Breast epithelium (tissue), 4 donors: ENCODE measurements around the gene APLF. TPM values are rescaled to one million over a fixed set of nuclear protein-coding genes. Genes with fewer than 3 reads are reported as not detected.
"Not testable (repeated sequence)": the region's sequence is repeated elsewhere in the genome, so short reads cannot be mapped to it uniquely, and the experiment has no call there.

ENCODE experiments used
- DNase-seq, 2 donors: peaks; one replicate each; pipeline ENCODE4 v3.0.0-alpha.2; 2019; ENCODE audit warnings: low spot score in 2 of 2
- H3K27ac ChIP-seq, 2 donors: fragments of 200-600 bp; sonication (generic) in 1 of 2; one replicate each; pipeline ENCODE4 v1.5.1; 2016 to 2019; ENCODE audit warnings: mild to moderate bottlenecking in 1 of 2
- H3K27me3 ChIP-seq, 2 donors: fragments of 200-600 bp; sonication (generic) in 1 of 2; one replicate each; pipeline versions ENCODE4 v1.5.1 to v1.6.0; 2017 to 2019; ENCODE audit warnings: control low read depth in 1 of 2, mild to moderate bottlenecking in 1 of 2
- H3K36me3 ChIP-seq: fragments of 200-600 bp; one replicate; pipeline ENCODE4 v1.5.1; 2019
- H3K4me1 ChIP-seq, 2 donors: fragments of 200-600 bp; sonication (generic); one replicate each; pipeline ENCODE4 v1.5.1; 2016 to 2019; ENCODE audit warnings: control low read depth in 1 of 2
- H3K4me3 ChIP-seq, 3 donors: fragments of 200-600 bp; sonication (generic); 1 replicate in 2 of 3; 2 replicates in 1 of 3; pipeline ENCODE4 v1.5.1; 2016 to 2019; ENCODE audit warnings: mild to moderate bottlenecking in 3 of 3, moderate library complexity in 2 of 3
- H3K9me3 ChIP-seq, 2 donors: fragments of 200-600 bp; sonication (generic) in 1 of 2; one replicate each; pipeline ENCODE4 v1.5.1; 2016 to 2019; ENCODE audit warnings: control low read depth in 1 of 2
- CTCF ChIP-seq, 3 donors: fragments of 450-650 bp; IDR thresholded peaks; one replicate each; pipeline ENCODE4 v1.5.1; 2016 to 2017; ENCODE audit warnings: antibody characterized with exemption in 3 of 3, mild to moderate bottlenecking in 3 of 3, moderate library complexity in 3 of 3
- POLR2A ChIP-seq: fragments of 450-650 bp; IDR thresholded peaks from one replicate; pipeline ENCODE4 v1.6.1; 2016; ENCODE audit warnings: antibody characterized with exemption, mild to moderate bottlenecking, moderate library complexity
- POLR2AphosphoS5 ChIP-seq, 3 donors: sonication (generic); formaldehyde crosslinking; IDR thresholded peaks; one replicate each; pipeline ENCODE4 v1.6.1; 2017; ENCODE audit warnings: antibody characterized with exemption in 3 of 3
- intact Hi-C: fragments of 100-400 bp; cut with DNase I; formaldehyde crosslinking; loops from one replicate; pipeline ENCODE4 v1.15.1; 2023; ENCODE audit warnings: low total_unique reads
- total RNA-seq, 3 donors: library from RNA; depleted of rRNA; stranded (reverse); fragments of >200 nt; gene quantifications; one replicate each; pipeline ENCODE4 v1.1.0, GENCODE V29; 2016

APLF gene
- total RNA-seq, 3 donors from 2014 or later = 8.5 to 14.5 (median 13.4) TPM

GRCh38 chr2:68482296-68482820 is 15.0 kb downstream of the APLF start:
- TF ChIP-seq POLR2A (no peak), CTCF (IDR thresholded peaks at IDR 0.05) (no peak), POLR2AphosphoS5 (IDR thresholded peaks at IDR 0.05) (no peak)
- H3K27ac ChIP-seq = no peak overlapping the region

GRCh38 chr2:68483011-68483410 is 15.6 kb downstream of the APLF start:
- no peak for DNase-seq
- intact Hi-C loops = no loop called here
- TF ChIP-seq POLR2A (no peak), POLR2AphosphoS5 (IDR thresholded peaks at IDR 0.05) (no peak), CTCF (IDR thresholded peaks at IDR 0.05) (no peak)
- H3K9me3 ChIP-seq = no peaks in the 10 kb centered on the region
- no peaks in the 10 kb centered on the region for H3K4me1 ChIP-seq
- no peaks in the 10 kb centered on the region for H3K27me3 ChIP-seq
- H3K36me3 ChIP-seq = no peaks in the 10 kb centered on the region
- H3K27ac ChIP-seq = no peak overlapping the region
- H3K4me3 ChIP-seq = no peak overlapping the region

More at GRCh38 chr2:68482296-68482820, 15.0 kb downstream of the APLF start:
- Histone ChIP-seq H3K36me3 (no peaks in the 10 kb centered on the region), H3K9me3 (no peaks in the 10 kb centered on the region), H3K4me1 (no peaks in the 10 kb centered on the region), H3K4me3 (no peak overlapping the region), H3K27me3 (no peaks in the 10 kb centered on the region)
- no peak for DNase-seq
- intact Hi-C loops = no loop called here

GRCh38 chr2:68487773-68488355 is 20.5 kb downstream of the APLF start:
- Histone ChIP-seq H3K36me3 (no peaks in the 10 kb centered on the region), H3K4me3 (no peak overlapping the region), H3K4me1 (no peaks in the 10 kb centered on the region), H3K9me3 (no peaks in the 10 kb centered on the region), H3K27ac (no peak overlapping the region), H3K27me3 (no peaks in the 10 kb centered on the region)
- no peak for DNase-seq
- TF ChIP-seq CTCF (IDR thresholded peaks at IDR 0.05) (peak in 2 of 3 donors; percentile 33 to 44), POLR2AphosphoS5 (IDR thresholded peaks at IDR 0.05) (no peak)
- intact Hi-C loops = no loop called here

GRCh38 chr2:68488605-68489004 is 21.2 kb downstream of the APLF start:
- H3K9me3 ChIP-seq, intact Hi-C loops, DNase-seq, H3K27ac ChIP-seq, H3K27me3 ChIP-seq, H3K36me3 ChIP-seq, H3K4me1 ChIP-seq, H3K4me3 ChIP-seq: not testable (repeated sequence)

- Histone ChIP-seq H3K4me3 (no peak overlapping the region), H3K27ac (no peak overlapping the region), H3K36me3 (no peaks in the 10 kb centered on the region), H3K27me3 (no peaks in the 10 kb centered on the region), H3K4me1 (no peaks in the 10 kb centered on the region), H3K9me3 (no peaks in the 10 kb centered on the region)
- intact Hi-C loops = no loop called here
- no peak for TF ChIP-seq POLR2AphosphoS5 (IDR thresholded peaks at IDR 0.05)
- TF ChIP-seq CTCF (IDR thresholded peaks at IDR 0.05) = no peak
- no peak for TF ChIP-seq POLR2A
- no peak for DNase-seq
These were observed 21.9 kb downstream of the APLF start for GRCh38 chr2:68489282-68489681.
